ENCODE results near the gene DLEC1.

DLEC1 gene

GRCh38 chr3:38039101-38039898 lies at the start of gene DLEC1:
Gene DLEC1, plus strand, starts transcription at chr3:38039208. Its CDS starts 18 bp downstream, at chr3:38039226.
- peak; percentile 56 for DNase-seq (ENCODE audit: low read depth)

- DNase-seq (ENCODE audit: low read depth), result no peak
These were observed 49.1 kb upstream of the DLEC1 start for GRCh38 chr3:37989821-37990480.

GRCh38 chr3:37990527-37990926 lies 48.5 kb upstream of the DLEC1 start, which contains the start of gene VILL:
Gene VILL, plus strand, starts transcription at chr3:37990786. Its CDS starts 2,887 bp downstream, at chr3:37993673.
- no peak for DNase-seq (ENCODE audit: low read depth)

GRCh38 chr3:37991109-37991508 lies 47.9 kb upstream of the DLEC1 start:
- DNase-seq (ENCODE audit: low read depth), result no peak

DNA sequence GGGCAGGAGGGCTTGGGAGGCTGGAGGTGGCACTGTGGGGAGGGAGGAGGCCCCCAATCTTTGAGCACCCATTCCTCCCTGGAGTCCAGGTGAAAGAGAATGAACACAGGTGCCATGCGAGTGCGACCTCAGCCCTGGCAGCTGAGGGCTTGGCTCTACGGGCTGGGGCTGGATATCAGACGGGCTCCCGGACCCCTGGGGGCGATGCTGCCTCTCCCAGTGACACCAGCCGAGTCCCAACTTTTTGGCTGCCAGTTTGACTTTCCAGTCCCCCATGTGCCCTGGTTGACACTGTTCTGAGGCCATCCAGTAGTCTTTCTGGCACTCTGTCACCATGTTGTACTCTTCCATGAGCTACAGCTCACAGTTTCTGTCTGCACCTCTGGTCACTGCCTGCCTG lies 47.2 kb upstream of the DLEC1 start:
- no peak for DNase-seq (ENCODE audit: low read depth)

- no peak for DNase-seq (ENCODE audit: low read depth)
These were observed 46.5 kb upstream of the DLEC1 start for GRCh38 chr3:37992271-37993066.

GRCh38 chr3:37993067-37993455 lies 45.9 kb upstream of the DLEC1 start:
- DNase-seq (ENCODE audit: low read depth), result no peak

- DNase-seq (ENCODE audit: low read depth), result no peak
These were observed 45.6 kb upstream of the DLEC1 start for GRCh38 chr3:37993460-37993819.

GRCh38 chr3:37993820-37994638 lies 45.0 kb upstream of the DLEC1 start:
- peak; percentile 47 for DNase-seq (ENCODE audit: low read depth)

DNA sequence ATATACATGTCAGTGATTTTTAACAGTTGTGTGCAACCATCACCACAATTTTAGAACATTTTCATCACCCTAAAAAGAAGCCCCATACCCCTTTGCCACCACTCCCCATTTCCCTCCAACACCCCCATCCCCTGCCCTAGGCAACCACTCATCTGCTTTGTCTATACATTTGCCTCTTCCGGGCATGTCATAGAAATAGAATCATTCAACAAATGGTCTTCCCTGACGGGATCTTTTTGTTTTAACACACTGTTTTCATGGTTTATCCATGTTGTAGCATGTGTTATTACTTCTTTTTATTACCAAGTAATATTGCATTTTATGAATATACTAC lies 44.4 kb upstream of the DLEC1 start:
- no peak for DNase-seq (ENCODE audit: low read depth)

DNA sequence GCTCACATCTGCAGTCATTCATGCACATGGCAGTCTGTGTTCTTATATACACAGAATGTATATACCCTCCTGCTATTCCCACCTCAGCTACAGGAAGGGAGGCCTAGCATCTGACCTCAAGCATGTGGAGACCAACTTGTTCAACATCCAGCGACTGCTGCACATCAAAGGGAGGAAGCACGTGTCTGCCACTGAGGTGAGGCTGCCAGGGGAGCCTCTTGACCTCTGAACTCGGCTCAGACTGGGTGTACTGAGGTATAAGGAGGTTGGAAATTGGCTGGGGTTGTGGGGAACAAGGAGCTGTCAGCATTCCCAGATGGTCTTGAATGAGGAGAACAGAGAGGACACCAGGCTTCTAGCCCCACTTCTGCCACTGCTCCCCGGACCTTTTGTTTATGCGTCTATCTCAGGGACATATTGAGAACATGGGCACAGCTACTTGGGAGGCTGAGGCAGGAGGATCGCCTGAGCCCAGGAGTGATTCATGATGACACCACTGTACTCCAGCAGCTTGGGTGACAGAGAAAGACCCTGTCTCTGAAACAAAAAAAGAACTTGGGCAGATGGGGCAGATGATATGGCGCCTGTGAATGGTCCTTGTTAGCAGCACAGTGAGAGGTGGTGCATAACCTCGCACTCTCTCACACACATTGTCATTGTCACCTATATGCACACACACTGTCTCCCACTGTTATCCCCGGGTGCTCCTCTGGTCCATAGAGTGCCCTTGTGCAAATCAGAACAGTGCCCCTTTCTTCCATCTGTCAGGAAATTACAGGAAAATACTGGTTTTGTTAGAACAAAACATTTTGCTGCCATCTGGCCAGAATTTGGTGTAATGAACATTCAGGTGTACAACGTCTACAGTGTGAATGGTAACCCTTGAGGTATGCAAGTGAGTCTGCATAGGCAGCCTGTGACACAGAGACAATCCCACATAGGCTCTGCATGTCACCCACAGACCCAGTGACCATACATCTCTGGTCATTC lies 43.1 kb upstream of the DLEC1 start:
- no peak for DNase-seq (ENCODE audit: low read depth)

GRCh38 chr3:37996785-37997301 lies 42.2 kb upstream of the DLEC1 start:
- peak; percentile 82 for DNase-seq (ENCODE audit: low read depth)

DNA sequence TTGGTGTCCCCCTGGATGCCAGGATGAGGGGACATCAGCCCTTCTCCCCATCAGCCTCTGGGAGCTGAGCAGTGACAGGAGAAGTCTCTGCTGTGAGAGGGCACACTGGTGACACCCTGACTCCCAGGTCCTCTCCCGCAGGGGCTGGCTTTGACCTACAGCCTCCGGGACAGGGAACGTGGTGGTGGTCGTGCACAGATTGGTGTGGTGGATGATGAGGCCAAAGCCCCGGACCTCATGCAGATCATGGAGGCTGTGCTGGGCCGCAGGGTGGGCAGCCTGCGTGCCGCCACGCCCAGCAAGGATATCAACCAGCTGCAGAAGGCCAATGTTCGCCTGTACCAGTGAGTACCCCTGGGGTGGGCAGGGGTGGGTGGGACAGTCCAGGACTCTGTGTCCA lies 41.7 kb upstream of the DLEC1 start:
- no peak for DNase-seq (ENCODE audit: low read depth)

- DNase-seq (ENCODE audit: low read depth), result no peak
These were observed 41.1 kb upstream of the DLEC1 start for GRCh38 chr3:37997791-37998370.

DNA sequence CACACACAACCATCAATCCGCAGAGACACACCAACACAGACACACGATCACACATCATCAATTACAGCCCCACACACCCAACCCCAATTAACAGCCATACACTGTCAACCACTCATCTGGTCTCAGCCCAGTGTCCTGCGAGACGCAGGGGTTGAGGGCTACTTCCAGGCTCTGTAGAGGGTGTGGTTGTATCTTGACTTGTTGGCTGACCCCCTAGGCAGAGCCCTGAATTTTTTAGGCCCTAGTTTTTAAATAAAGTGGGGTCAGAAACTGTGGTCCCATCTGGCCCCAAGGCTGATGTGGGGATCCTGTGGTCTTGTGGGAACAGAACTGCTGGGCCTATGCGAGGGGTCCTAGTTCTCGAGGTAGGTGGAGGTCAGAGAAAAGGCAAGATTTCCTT lies 39.2 kb upstream of the DLEC1 start:
- no peak for DNase-seq (ENCODE audit: low read depth)

GRCh38 chr3:38000242-38000916 lies 38.6 kb upstream of the DLEC1 start:
- DNase-seq (ENCODE audit: low read depth), result no peak

DNA sequence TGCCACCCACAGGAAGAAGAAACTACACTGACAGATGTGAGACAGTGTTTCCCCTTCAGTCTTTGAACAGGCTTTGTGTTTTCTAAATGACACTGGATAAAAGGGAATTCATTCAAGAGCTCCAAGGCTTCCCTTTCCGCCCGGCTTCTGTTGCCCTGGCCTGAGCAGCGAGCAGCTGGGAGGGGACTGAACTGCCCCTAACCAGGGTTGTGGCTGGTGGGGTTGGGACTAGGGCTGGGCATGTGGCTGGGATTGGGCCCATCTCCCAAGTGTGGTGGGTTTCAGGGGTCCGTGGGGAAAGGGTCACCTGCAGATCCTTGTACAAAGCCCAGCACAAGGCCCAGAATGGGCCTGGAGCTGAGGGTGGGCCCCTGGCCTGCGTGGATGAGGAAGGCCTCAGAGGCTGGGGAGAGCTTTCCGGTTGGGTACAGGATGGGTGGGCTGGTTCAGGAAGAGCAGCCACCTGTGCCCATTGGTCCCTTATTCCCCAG lies 38.0 kb upstream of the DLEC1 start:
- DNase-seq (ENCODE audit: low read depth), result no peak

- DNase-seq (ENCODE audit: low read depth), result no peak
These were observed 37.4 kb upstream of the DLEC1 start for GRCh38 chr3:38001456-38002081.

DNA sequence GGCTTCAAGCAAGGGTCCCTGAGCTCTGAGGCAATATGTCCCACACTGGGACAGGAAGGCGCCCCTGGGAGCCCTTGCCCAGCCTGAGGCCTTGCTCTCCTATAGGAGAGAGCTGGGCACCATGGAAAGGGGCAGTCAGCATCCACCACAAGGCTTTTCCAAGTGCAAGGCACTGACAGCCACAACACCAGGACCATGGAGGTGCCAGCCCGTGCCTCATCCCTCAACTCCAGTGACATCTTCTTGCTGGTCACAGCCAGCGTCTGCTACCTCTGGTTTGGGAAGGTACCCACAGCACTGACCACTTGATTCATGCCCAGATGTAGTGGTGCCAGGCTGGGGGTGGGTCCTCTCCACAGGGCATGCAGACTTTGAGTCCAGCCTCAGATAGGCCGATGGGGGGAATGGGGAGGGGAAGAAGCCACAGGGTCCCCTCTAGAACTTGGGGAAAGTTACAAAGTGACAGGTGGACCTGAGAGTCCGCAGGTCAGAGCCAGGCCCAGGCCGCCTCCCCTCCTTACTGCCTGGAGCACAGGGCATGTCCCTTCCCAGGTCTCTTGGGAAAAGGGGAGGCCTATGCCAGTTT lies 36.6 kb upstream of the DLEC1 start:
- DNase-seq (ENCODE audit: low read depth), result no peak

Measured in stimulated activated CD8-positive, alpha-beta memory T cell treated with anti-CD3 and anti-CD28 coated beads, Interleukin-7, amount 100 ng/mL, for 24 hours (primary cell).